K562 (cell line): Measurements from ENCODE around the gene SLC24A3. TPM values are rescaled to one million over a fixed set of nuclear protein-coding genes. Genes with fewer than 3 reads are reported as not detected.

ENCODE experiments used
- ATAC-seq: fragments of 200-7000 bp; cut with Tn5 transposase; 3 replicates; pipeline ENCODE4 v1.9.1; 2020; ENCODE audit warnings: moderate library complexity
- BruUV-seq: library from RNA; stranded (reverse); fragments of 400-500 nt; replicated peaks from 2 replicates; lab custom pipeline; 2021; lab: Mats Ljungman, UMichigan
- CTCF ChIA-PET: fragments of 300-600 bp; formaldehyde crosslinking; extraction: SDS; loops from one replicate; lab custom pipeline; 2021; ENCODE audit warnings: low intra/inter-chr PET ratio; lab: Yijun Ruan, JAX
- POLR2A ChIA-PET: fragments of 300-600, 350-650 bp; sonication (Branson Sonifier 250); formaldehyde crosslinking; extraction: SDS; loops from one replicate; lab custom pipeline; 2021; ENCODE audit warnings: antibody characterized with exemption, inconsistent platforms; lab: Yijun Ruan, JAX
- DNase-seq, 4 experiments: peaks; one replicate each; pipeline versions ENCODE4 v3.0.0 to v3.0.0-alpha.2; 2011 to 2018; ENCODE audit warnings: low spot score in 3 of 4, mixed read lengths in 3 of 4; ENCODE audit errors: extremely low read depth in 1 of 4
- FAIRE-seq: peaks from 2 replicates; lab custom pipeline; 2011; peaks lifted over from hg19 to GRCh38; lab: Jason Lieb, UNC
- H2AFZ ChIP-seq: 2 replicates; pipeline ENCODE4 v1.6.0; 2011; ENCODE audit warnings: low read depth, low read length, control low read depth, inconsistent platforms
- H3K27ac ChIP-seq: fragments of 200-600 bp; 3 replicates; pipeline ENCODE4 v1.8.0; 2011; ENCODE audit warnings: low read depth, mild to moderate bottlenecking, control low read depth, inconsistent platforms, low read length, moderate library complexity, mixed read lengths; ENCODE audit errors: extremely low read depth
- H3K27me3 ChIP-seq, 2 experiments: fragments of 300-600 bp in 1 of 2; 2 replicates in 1 of 2; 3 replicates in 1 of 2; pipeline versions ENCODE4 v1.6.0 to v1.8.0; 2011; ENCODE audit warnings: inconsistent platforms in 2 of 2, low read length in 2 of 2, mild to moderate bottlenecking in 1 of 2, mixed read lengths in 1 of 2, moderate library complexity in 1 of 2; ENCODE audit not compliant: control insufficient read depth in 2 of 2, insufficient read depth in 2 of 2
- H3K36me3 ChIP-seq: fragments of 300-600 bp; 3 replicates; pipeline ENCODE4 v1.8.0; 2011; ENCODE audit warnings: mild to moderate bottlenecking, low read length, inconsistent platforms; ENCODE audit not compliant: control insufficient read depth, insufficient read depth
- H3K4me1 ChIP-seq, 2 experiments: fragments of 200-600 bp in 1 of 2; replicated peaks in 1 of 2; 2 replicates in 1 of 2; 3 replicates in 1 of 2; pipeline versions ENCODE4 v1.5.1 to v1.8.0; 2011; ENCODE audit warnings: inconsistent platforms in 2 of 2, low read length in 2 of 2, mild to moderate bottlenecking in 1 of 2, mixed read lengths in 1 of 2, moderate library complexity in 1 of 2; ENCODE audit not compliant: control insufficient read depth in 2 of 2, insufficient read depth in 2 of 2
- H3K4me2 ChIP-seq: 2 replicates; pipeline ENCODE4 v1.6.1; 2011; ENCODE audit warnings: low read length, control low read depth, inconsistent platforms, mixed read lengths; ENCODE audit not compliant: insufficient read depth
- H3K4me3 ChIP-seq: fragments of 200-600 bp; sonication (generic), shearing (Covaris generic); 2 replicates; pipeline ENCODE4 v1.5.1; 2016; ENCODE audit warnings: control low read depth, inconsistent platforms
- H3K79me2 ChIP-seq: fragments of 200-600 bp; 3 replicates; pipeline ENCODE4 v1.8.0; 2011; ENCODE audit warnings: low read length, inconsistent platforms; ENCODE audit not compliant: control insufficient read depth, insufficient read depth
- H3K9ac ChIP-seq, 2 experiments: 2 replicates each; pipeline versions ENCODE4 v1.6.0 to v1.6.1; 2011; ENCODE audit warnings: low read depth in 2 of 2, low read length in 2 of 2, control low read depth in 1 of 2, inconsistent platforms in 1 of 2, mild to moderate bottlenecking in 1 of 2, mixed read lengths in 1 of 2; ENCODE audit not compliant: insufficient read depth in 1 of 2
- H3K9me1 ChIP-seq: one replicate; pipeline ENCODE4 v1.6.0; 2011; ENCODE audit warnings: inconsistent platforms, mild to moderate bottlenecking, low read length, moderate library complexity; ENCODE audit not compliant: control insufficient read depth, insufficient read depth
- H3K9me3 ChIP-seq: replicated peaks from 2 replicates; pipeline ENCODE4 v1.5.1; 2011; ENCODE audit warnings: low read depth, low read length, inconsistent platforms; ENCODE audit not compliant: control insufficient read depth, insufficient read depth
- H4K20me1 ChIP-seq: replicated peaks from 2 replicates; pipeline ENCODE4 v1.6.1; 2011; ENCODE audit warnings: low read length, inconsistent platforms, mixed read lengths; ENCODE audit not compliant: control insufficient read depth, insufficient read depth
- CBX8 ChIP-seq: fragments of 200-600 bp; sonication (generic); IDR thresholded peaks from 2 replicates; pipeline ENCODE4 v1.6.1; 2012; ENCODE audit warnings: borderline replicate concordance, mixed run types, low read depth, mild to moderate bottlenecking, moderate library complexity, mixed read lengths, low read length, control low read depth, inconsistent platforms; ENCODE audit not compliant: poor library complexity, severe bottlenecking; ENCODE audit errors: extremely low read depth
- ESRRA ChIP-seq: fragments of 450-650 bp; IDR thresholded peaks from 2 replicates; pipeline ENCODE4 v1.6.1; 2014; ENCODE audit warnings: low read depth, mild to moderate bottlenecking, moderate library complexity, borderline replicate concordance
- FOS ChIP-seq: IDR thresholded peaks from 3 replicates; pipeline ENCODE4 v1.6.1; 2011; ENCODE audit not compliant: insufficient read length; ENCODE audit errors: extremely low read depth
- WGBS: fragments of 100-300 bp; shearing (Covaris generic); methylation state at CpG from one replicate; pipeline ENCODE4 v1.1.6; 2016; ENCODE audit warnings: low coverage, mixed read lengths; ENCODE audit not compliant: insufficient coverage; ENCODE audit errors: missing lambda C conversion rate; 5-methylcytosine and 5-hydroxymethylcytosine counted together
- in situ Hi-C: fragments of 300-500 bp; cut with MboI; formaldehyde crosslinking; loops from 4 replicates; pipeline ENCODE4 v1.15.0; 2018; ENCODE audit warnings: inconsistent platforms, mixed read lengths
- intact Hi-C: fragments of 100-400 bp; cut with micrococcal nuclease; formaldehyde crosslinking; loops from 2 replicates; pipeline ENCODE4 v1.14.2; 2022
- polyA plus RNA-seq, 8 experiments: library from polyadenylated mRNA; depleted of rRNA in 4 of 8; stranded (reverse) in 5 of 8; unstranded in 3 of 8; fragments of >200 nt; fragmentation: Nextera tagmentation in 2 of 8; fragmentation: Illumina TruSeq in 1 of 8; extraction: Ambion mirVana in 2 of 8; extraction: Trizol in 1 of 8; gene quantifications; 2 replicates each; pipeline versions ENCODE4 v1.2.1 to v1.2.3, GENCODE V29; 2011 to 2014; ENCODE audit warnings: inconsistent platforms in 1 of 8, missing spikeins in 1 of 8
- total RNA-seq, 7 experiments: library from RNA; depleted of rRNA in 6 of 7; stranded (reverse); fragments of >200 nt in 6 of 7; fragmentation: Illumina TruSeq in 2 of 7; extraction: Trizol in 2 of 7; gene quantifications; 2 replicates each; pipeline versions ENCODE4 v1.2.1 to v1.2.3, GENCODE V29; 2011 to 2021; ENCODE audit warnings: low replicate concordance in 1 of 7
- TF ChIP-seq, protein P1 (sequence below): fragments of 450-650 bp; IDR thresholded peaks from 2 replicates; pipeline ENCODE4 v1.6.1; 2016

The SLC24A3 gene
- total and polyA plus RNA-seq, 9 of the 15 experiments (the other 6 are each of a cell fraction or from before 2014, with no cell fraction given), result not detected

DNA sequence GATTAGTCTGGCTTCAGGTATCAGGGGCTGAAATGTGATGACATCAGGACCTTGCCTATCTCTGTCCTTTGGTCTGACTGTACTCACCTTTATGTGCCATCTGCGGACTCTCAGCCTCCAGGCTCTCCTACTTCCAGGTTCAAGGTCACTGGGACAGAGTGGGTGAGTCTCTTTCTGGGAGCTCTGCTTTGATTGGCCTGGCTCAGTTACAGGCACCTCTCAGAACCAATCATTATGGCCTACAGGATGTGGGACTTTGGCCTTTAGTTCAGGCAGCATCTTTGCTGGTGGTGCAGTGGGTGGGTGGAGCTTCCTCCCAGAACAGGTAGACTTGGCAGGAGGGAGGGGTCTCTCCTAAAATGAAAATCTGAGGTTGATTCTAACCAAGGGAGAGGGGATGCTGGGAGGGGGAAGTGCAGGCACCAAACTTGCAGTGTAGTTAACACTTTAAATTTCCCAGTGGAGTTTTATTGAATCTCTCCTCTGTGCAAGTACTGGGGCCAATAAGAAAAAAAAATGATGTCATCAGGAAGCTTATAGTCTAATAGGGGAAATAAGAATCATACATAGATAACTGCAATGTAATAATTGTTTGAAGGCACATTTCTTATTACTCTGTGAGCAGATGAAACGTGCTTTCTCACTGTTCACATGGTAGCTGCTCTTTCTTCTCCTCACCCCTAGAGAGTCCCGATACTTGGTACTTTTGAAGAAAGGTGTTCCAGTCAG lies 53.4 kb downstream of the SLC24A3 start:
- H3K79me2 ChIP-seq, result no peaks in the 10 kb centered on the region
- no peak overlapping the region for H3K27ac ChIP-seq
- no TSS peak for BruUV-seq
- H3K4me1 ChIP-seq, result no peaks in the 10 kb centered on the region
- intact Hi-C loops (no loop called here), in situ Hi-C loops (no loop called here)
- WGBS, result 0% methylated on average over 2 of the region's 3 CpGs
- no peak overlapping the region for H2AFZ ChIP-seq
- H3K4me2 ChIP-seq, result no peak overlapping the region
- no peaks in the 10 kb centered on the region for H3K9me3 ChIP-seq
- FAIRE-seq (no peak), ATAC-seq (no peak), DNase-seq (peak; percentile 5 to 39 (median 20))
- H3K36me3 ChIP-seq, result no peaks in the 10 kb centered on the region
- POLR2A ChIA-PET, result no interaction called here
- no peaks in the 10 kb centered on the region for H3K9me1 ChIP-seq
- CTCF ChIA-PET, result no interaction called here
- no peak overlapping the region for H3K4me3 ChIP-seq
- TF ChIP-seq, protein P1, sequence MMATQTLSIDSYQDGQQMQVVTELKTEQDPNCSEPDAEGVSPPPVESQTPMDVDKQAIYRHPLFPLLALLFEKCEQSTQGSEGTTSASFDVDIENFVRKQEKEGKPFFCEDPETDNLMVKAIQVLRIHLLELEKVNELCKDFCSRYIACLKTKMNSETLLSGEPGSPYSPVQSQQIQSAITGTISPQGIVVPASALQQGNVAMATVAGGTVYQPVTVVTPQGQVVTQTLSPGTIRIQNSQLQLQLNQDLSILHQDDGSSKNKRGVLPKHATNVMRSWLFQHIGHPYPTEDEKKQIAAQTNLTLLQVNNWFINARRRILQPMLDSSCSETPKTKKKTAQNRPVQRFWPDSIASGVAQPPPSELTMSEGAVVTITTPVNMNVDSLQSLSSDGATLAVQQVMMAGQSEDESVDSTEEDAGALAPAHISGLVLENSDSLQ, result peak; percentile 93
- TF ChIP-seq CBX8 (no peak), FOS (peak; percentile 16), ESRRA (peak; percentile 16; the same call in 1 of the 2 replicates)
- H4K20me1 ChIP-seq, result no peaks in the 10 kb centered on the region
- H3K9ac ChIP-seq, result no peak overlapping the region
- H3K27me3 ChIP-seq, result no peaks in the 10 kb centered on the region
